GM21529 (cell line): ENCODE results near the gene PPP1R3F.
"Not testable (repeated sequence)": the region's sequence is repeated elsewhere in the genome, so short reads cannot be mapped to it uniquely, and the experiment has no call there.

ENCODE experiments used
- ATAC-seq: cut with Tn5 transposase; IDR thresholded peaks from one replicate; pipeline ENCODE4 v1.9.1; 2021; ENCODE audit not compliant: unreplicated experiment

The PPP1R3F gene

GRCh38 chrX:49270249-49270921 is 792 bp downstream of the PPP1R3F start:
- ATAC-seq = no peak

- ATAC-seq = no peak
Measured at GRCh38 chrX:49271341-49271740, 1.7 kb downstream of the PPP1R3F start.

GRCh38 chrX:49272421-49272820 is 2.8 kb downstream of the PPP1R3F start:
- ATAC-seq = no peak

GRCh38 chrX:49273181-49273727 is 3.7 kb downstream of the PPP1R3F start:
- ATAC-seq = no peak

GRCh38 chrX:49276207-49276606 is 6.6 kb downstream of the PPP1R3F start:
- no peak for ATAC-seq

- ATAC-seq = no peak
Measured at GRCh38 chrX:49276671-49277534, 7.3 kb downstream of the PPP1R3F start.

GRCh38 chrX:49277535-49277830 is 7.9 kb downstream of the PPP1R3F start:
- ATAC-seq = no peak

- no peak for ATAC-seq
Measured at GRCh38 chrX:49278081-49278480, 8.5 kb downstream of the PPP1R3F start.

GRCh38 chrX:49282647-49283011 is 13.0 kb downstream of the PPP1R3F start:
- no peak for ATAC-seq

GRCh38 chrX:49284212-49284611 is 14.6 kb downstream of the PPP1R3F start:
- ATAC-seq = no peak

GRCh38 chrX:49286136-49286535 is 16.5 kb downstream of the PPP1R3F start:
- ATAC-seq = no peak

GRCh38 chrX:49286581-49286980 is 17.0 kb downstream of the PPP1R3F start:
- ATAC-seq = no peak

GRCh38 chrX:49287665-49288064 is 18.1 kb downstream of the PPP1R3F start:
- ATAC-seq = no peak

- no peak for ATAC-seq
Measured at GRCh38 chrX:49290215-49290614, 20.6 kb downstream of the PPP1R3F start.

- ATAC-seq = peak; percentile 76
Measured at GRCh38 chrX:49291615-49292337, 22.2 kb downstream of the PPP1R3F start.

- ATAC-seq = no peak
Measured at GRCh38 chrX:49292400-49293362, 23.1 kb downstream of the PPP1R3F start.

- not testable (repeated sequence) for ATAC-seq
Measured at GRCh38 chrX:49299293-49299692, 29.7 kb downstream of the PPP1R3F start.

- ATAC-seq = no peak
Measured at GRCh38 chrX:49300703-49301102, 31.1 kb downstream of the PPP1R3F start.

- no peak for ATAC-seq
Measured at GRCh38 chrX:49303346-49303745, 33.8 kb downstream of the PPP1R3F start, which contains the start of gene GAGE10. TSS of gene GAGE10 (plus strand) at chrX:49303646. CDS start at chrX:49304860, 1,214 bp downstream.

- not testable (repeated sequence) for ATAC-seq
Measured at GRCh38 chrX:49307775-49308174, 38.2 kb downstream of the PPP1R3F start.
